GM21390 (cell line): ENCODE measurements around the gene RRP1.
A peak's percentile ranks its signal among the peaks of the same experiment; 100 is the strongest.

Experiments used
- ATAC-seq: cut with Tn5 transposase; IDR thresholded peaks from one replicate; pipeline ENCODE4 v1.9.1; 2021; ENCODE audit not compliant: unreplicated experiment

The RRP1 gene

GRCh38 chr21:43789276-43790009 is at the start of gene RRP1:
Gene RRP1, plus strand, starts transcription at chr21:43789577. Its CDS starts 53 bp downstream, at chr21:43789630.
- ATAC-seq = peak; percentile 83

- ATAC-seq = no peak
Measured at GRCh38 chr21:43739621-43740435, 49.5 kb upstream of the RRP1 start.

- ATAC-seq = no peak
Measured at GRCh38 chr21:43740497-43741156, 48.8 kb upstream of the RRP1 start.

GRCh38 chr21:43741423-43742096 is 47.8 kb upstream of the RRP1 start:
- no peak for ATAC-seq

GRCh38 chr21:43743947-43744346 is 45.4 kb upstream of the RRP1 start:
- no peak for ATAC-seq

- ATAC-seq = no peak
Measured at GRCh38 chr21:43744725-43745124, 44.7 kb upstream of the RRP1 start.

- ATAC-seq = no peak
Measured at GRCh38 chr21:43745772-43746517, 43.4 kb upstream of the RRP1 start.

- no peak for ATAC-seq
Measured at GRCh38 chr21:43748622-43749021, 40.8 kb upstream of the RRP1 start.

- ATAC-seq = no peak
Measured at GRCh38 chr21:43749651-43750262, 39.6 kb upstream of the RRP1 start.

GRCh38 chr21:43750339-43751033 is 38.9 kb upstream of the RRP1 start:
- no peak for ATAC-seq

- ATAC-seq = no peak
Measured at GRCh38 chr21:43751955-43752591, 37.3 kb upstream of the RRP1 start.

- ATAC-seq = no peak
Measured at GRCh38 chr21:43752758-43753438, 36.5 kb upstream of the RRP1 start.

- no peak for ATAC-seq
Measured at GRCh38 chr21:43753439-43753799, 36.0 kb upstream of the RRP1 start.

GRCh38 chr21:43754948-43755781 is 34.2 kb upstream of the RRP1 start:
- ATAC-seq = no peak

GRCh38 chr21:43755820-43756594 is 33.4 kb upstream of the RRP1 start:
- no peak for ATAC-seq

GRCh38 chr21:43757601-43758000 is 31.8 kb upstream of the RRP1 start:
- ATAC-seq = no peak

GRCh38 chr21:43758111-43758641 is 31.2 kb upstream of the RRP1 start:
- ATAC-seq = no peak
